IMR-90 (cell line): Measurements from ENCODE around the gene VOPP1. TPM values are rescaled to one million over a fixed set of nuclear protein-coding genes. Genes with fewer than 3 reads are reported as not detected.

Experiments
- ATAC-seq: fragments of 200-7000 bp; cut with Tn5 transposase; 2 replicates; pipeline ENCODE4 v1.9.1; 2020; ENCODE audit warnings: low read depth, mild to moderate bottlenecking, moderate library complexity
- BruUV-seq: library from RNA; stranded (reverse); fragments of 400-500 nt; replicated peaks from 2 replicates; lab custom pipeline; 2021; lab: Mats Ljungman, UMichigan
- CTCF ChIA-PET: fragments of 300-600 bp; formaldehyde crosslinking; extraction: SDS; loops from one replicate; lab custom pipeline; 2021; ENCODE audit warnings: antibody characterized with exemption; lab: Yijun Ruan, JAX
- POLR2A ChIA-PET: fragments of 300-600 bp; sonication (Branson Sonifier 250); formaldehyde crosslinking; loops from one replicate; lab custom pipeline; 2022; ENCODE audit warnings: antibody characterized with exemption; ENCODE audit not compliant: unreplicated experiment; lab: Charles Lee
- DNase-seq: peaks from one replicate; pipeline ENCODE4 v3.0.0; 2013
- H2AFZ ChIP-seq: replicated peaks from 2 replicates; pipeline ENCODE3; 2013; ENCODE audit warnings: low read length, mild to moderate bottlenecking; ENCODE audit not compliant: poor library complexity
- H2AK5ac ChIP-seq: 2 replicates; pipeline ENCODE4 v1.6.1; 2013; ENCODE audit warnings: low read depth, low read length, inconsistent platforms
- H2AK9ac ChIP-seq: replicated peaks from 2 replicates; pipeline ENCODE3; 2013; ENCODE audit warnings: mild to moderate bottlenecking, low read depth, low read length, moderate library complexity; ENCODE audit not compliant: poor library complexity
- H2BK120ac ChIP-seq: 2 replicates; pipeline ENCODE4 v1.6.1; 2013; ENCODE audit warnings: low read depth, low read length, inconsistent platforms
- H2BK15ac ChIP-seq: 3 replicates; pipeline ENCODE4 v1.6.1; 2013; ENCODE audit warnings: low read depth, low read length, inconsistent platforms
- H2BK20ac ChIP-seq: 2 replicates; pipeline ENCODE4 v1.6.1; 2013; ENCODE audit warnings: low read depth, mild to moderate bottlenecking, inconsistent platforms, low read length, moderate library complexity
- H2BK5ac ChIP-seq: 2 replicates; pipeline ENCODE4 v1.6.1; 2013; ENCODE audit warnings: mild to moderate bottlenecking, low read depth, low read length, inconsistent platforms; ENCODE audit not compliant: poor library complexity, severe bottlenecking
- H3K14ac ChIP-seq: replicated peaks from 2 replicates; pipeline ENCODE4 v1.6.1; 2013; ENCODE audit warnings: low read depth, low read length, inconsistent platforms
- H3K18ac ChIP-seq: 2 replicates; pipeline ENCODE4 v1.6.1; 2013; ENCODE audit warnings: low read depth, low read length, control low read depth
- H3K23ac ChIP-seq: 2 replicates; pipeline ENCODE4 v1.6.1; 2013; ENCODE audit warnings: low read depth, low read length, inconsistent platforms
- H3K27ac ChIP-seq: 2 replicates; pipeline ENCODE4 v1.5.1; 2013; ENCODE audit warnings: mild to moderate bottlenecking, control low read depth, low read length; ENCODE audit not compliant: insufficient read depth
- H3K27me3 ChIP-seq: 2 replicates; pipeline ENCODE4 v1.6.1; 2013; ENCODE audit warnings: low read length; ENCODE audit not compliant: control insufficient read depth, insufficient read depth
- H3K36me3 ChIP-seq: 2 replicates; pipeline ENCODE4 v1.6.1; 2013; ENCODE audit warnings: low read length, mixed read lengths; ENCODE audit not compliant: control insufficient read depth, insufficient read depth
- H3K4ac ChIP-seq: 2 replicates; pipeline ENCODE4 v1.6.1; 2013; ENCODE audit warnings: low read depth, low read length, inconsistent platforms
- H3K4me1 ChIP-seq: 2 replicates; pipeline ENCODE4 v1.6.1; 2013; ENCODE audit warnings: low read length, mixed read lengths; ENCODE audit not compliant: control insufficient read depth, insufficient read depth
- H3K4me2 ChIP-seq: 2 replicates; pipeline ENCODE4 v1.6.1; 2013; ENCODE audit warnings: low read depth, mild to moderate bottlenecking, control low read depth, low read length, moderate library complexity
- H3K4me3 ChIP-seq: 2 replicates; pipeline ENCODE4 v1.5.1; 2013; ENCODE audit warnings: low read depth, mild to moderate bottlenecking, control low read depth, low read length, moderate library complexity; ENCODE audit not compliant: insufficient read depth
- H3K56ac ChIP-seq: 2 replicates; pipeline ENCODE4 v1.6.1; 2013; ENCODE audit warnings: low read length, inconsistent platforms; ENCODE audit not compliant: insufficient read depth; ENCODE audit errors: extremely low read depth
- H3K79me1 ChIP-seq, 2 experiments: 2 replicates each; pipeline ENCODE4 v1.6.1; 2013; ENCODE audit warnings: low read length in 2 of 2, inconsistent platforms in 1 of 2, low read depth in 1 of 2
- H3K9ac ChIP-seq: 2 replicates; pipeline ENCODE4 v1.6.1; 2013; ENCODE audit warnings: low read depth, low read length, control low read depth
- H3K9me1 ChIP-seq: 2 replicates; pipeline ENCODE4 v1.6.1; 2013; ENCODE audit warnings: low read length, inconsistent platforms; ENCODE audit not compliant: insufficient read depth
- H3K9me3 ChIP-seq: 2 replicates; pipeline ENCODE4 v1.6.1; 2013; ENCODE audit warnings: low read length; ENCODE audit not compliant: control insufficient read depth, insufficient read depth
- H4K20me1 ChIP-seq: 2 replicates; pipeline ENCODE4 v1.6.1; 2013; ENCODE audit warnings: low read length, inconsistent platforms; ENCODE audit not compliant: insufficient read depth
- H4K5ac ChIP-seq: 2 replicates; pipeline ENCODE4 v1.6.1; 2013; ENCODE audit warnings: mild to moderate bottlenecking, low read depth, low read length, control low read depth
- H4K8ac ChIP-seq, 2 experiments: 2 replicates each; pipeline ENCODE4 v1.6.1; 2013; ENCODE audit warnings: low read depth in 2 of 2, low read length in 2 of 2, control low read depth in 1 of 2, inconsistent platforms in 1 of 2
- H4K91ac ChIP-seq: 2 replicates; pipeline ENCODE4 v1.6.1; 2013; ENCODE audit warnings: low read depth, low read length, inconsistent platforms; ENCODE audit not compliant: insufficient read depth
- BHLHE40 ChIP-seq: fragments of 150-350 bp; IDR thresholded peaks from 2 replicates; pipeline ENCODE4 v1.6.1; 2016; ENCODE audit warnings: mild to moderate bottlenecking, low read depth, low read length
- CEBPB ChIP-seq: IDR thresholded peaks from 2 replicates; pipeline ENCODE4 v1.6.1; 2012; ENCODE audit warnings: low read depth, low read length, improper control_type of control experiment
- CHD1 ChIP-seq: IDR thresholded peaks from 2 replicates; pipeline ENCODE4 v1.6.1; 2012; ENCODE audit warnings: low read depth, low read length, improper control_type of control experiment
- FOS ChIP-seq: fragments of 150-350 bp; IDR thresholded peaks from 2 replicates; pipeline ENCODE4 v1.6.1; 2016; ENCODE audit warnings: low read depth, low read length
- MAFK ChIP-seq: IDR thresholded peaks from 2 replicates; pipeline ENCODE4 v1.6.1; 2012; ENCODE audit warnings: low read depth, low read length, improper control_type of control experiment
- MAZ ChIP-seq: IDR thresholded peaks from 2 replicates; pipeline ENCODE4 v1.6.1; 2012; ENCODE audit warnings: low read depth, mild to moderate bottlenecking, low read length, improper control_type of control experiment, moderate library complexity, borderline replicate concordance
- MXI1 ChIP-seq: IDR thresholded peaks from 2 replicates; pipeline ENCODE4 v1.6.1; 2012; ENCODE audit warnings: low read depth, mild to moderate bottlenecking, low read length, moderate library complexity, borderline replicate concordance
- NFE2L2 ChIP-seq: fragments of 150-350 bp; IDR thresholded peaks from 2 replicates; pipeline ENCODE4 v1.6.1; 2016; ENCODE audit warnings: low read depth, mild to moderate bottlenecking, low read length
- POLR2A ChIP-seq: IDR thresholded peaks from 2 replicates; pipeline ENCODE4 v1.6.1; 2012; ENCODE audit warnings: mild to moderate bottlenecking, low read depth, low read length
- RAD21 ChIP-seq: IDR thresholded peaks from 2 replicates; pipeline ENCODE4 v1.6.1; 2012; ENCODE audit warnings: low read length, improper control_type of control experiment
- RCOR1 ChIP-seq: IDR thresholded peaks from 2 replicates; pipeline ENCODE4 v1.6.1; 2012; ENCODE audit warnings: mild to moderate bottlenecking, low read length, improper control_type of control experiment; ENCODE audit not compliant: insufficient replicate concordance
- RFX5 ChIP-seq: IDR thresholded peaks from 2 replicates; pipeline ENCODE4 v1.8.0; 2012; ENCODE audit warnings: low read depth, mild to moderate bottlenecking, low read length, moderate library complexity
- SMC3 ChIP-seq: fragments of 150-350 bp; IDR thresholded peaks from 2 replicates; pipeline ENCODE4 v1.6.1; 2016; ENCODE audit warnings: low read depth, mild to moderate bottlenecking, antibody characterized with exemption, low read length, moderate library complexity
- WGBS, 2 experiments: methylation state at CpG; one replicate each; pipeline versions ENCODE4 v1.1.5 to v1.1.7; 2013; ENCODE audit warnings: missing lambda C conversion rate in 2 of 2; ENCODE audit not compliant: insufficient read length in 1 of 2; ENCODE audit errors: extremely low coverage in 2 of 2; 5-methylcytosine and 5-hydroxymethylcytosine counted together
- dilution Hi-C: fragments of 300-500 bp; cut with HindIII; formaldehyde crosslinking; loops from one replicate; pipeline ENCODE4 v1.14.3; 2018; ENCODE audit warnings: low sequenced_read_pairs; ENCODE audit not compliant: unreplicated experiment
- in situ Hi-C: fragments of 300-500 bp; cut with MboI; formaldehyde crosslinking; loops from 3 replicates; pipeline ENCODE4 v1.14.3; 2019; ENCODE audit warnings: low sequenced_read_pairs, inconsistent platforms, mixed read lengths
- intact Hi-C: fragments of 100-400 bp; cut with micrococcal nuclease; formaldehyde crosslinking; loops from 2 replicates; pipeline ENCODE4 v1.10.0; 2022
- polyA plus RNA-seq, 3 experiments: library from polyadenylated mRNA; depleted of rRNA; stranded (reverse); fragments of >200 nt; gene quantifications; 2 replicates each; pipeline ENCODE4 v1.2.3, GENCODE V29; 2012; ENCODE audit warnings: low replicate concordance in 1 of 3
- total RNA-seq: library from RNA; depleted of rRNA; stranded (reverse); fragments of >200 nt; gene quantifications from 2 replicates; pipeline ENCODE4 v1.2.3, GENCODE V29; 2012
- TF ChIP-seq, protein P1 (sequence below): fragments of 150-350 bp; IDR thresholded peaks from 2 replicates; pipeline ENCODE4 v1.6.1; 2017; ENCODE audit warnings: mild to moderate bottlenecking, antibody characterized with exemption, low read length, low read depth
- TF ChIP-seq, protein P2 (sequence below): conservative IDR thresholded peaks from 2 replicates; pipeline ENCODE4 v1.5.1; 2012; ENCODE audit warnings: mild to moderate bottlenecking, low read depth, low read length, improper control_type of control experiment
- TF ChIP-seq, protein P3 (sequence below): fragments of 150-350 bp; IDR thresholded peaks from 2 replicates; pipeline ENCODE4 v1.6.1; 2016; ENCODE audit warnings: low read depth, mild to moderate bottlenecking, low read length, moderate library complexity, borderline replicate concordance

The VOPP1 gene
- total and polyA plus RNA-seq, 2 of the 4 experiments (the other 2 are of a cell fraction): 60.2 to 94.5 TPM

DNA sequence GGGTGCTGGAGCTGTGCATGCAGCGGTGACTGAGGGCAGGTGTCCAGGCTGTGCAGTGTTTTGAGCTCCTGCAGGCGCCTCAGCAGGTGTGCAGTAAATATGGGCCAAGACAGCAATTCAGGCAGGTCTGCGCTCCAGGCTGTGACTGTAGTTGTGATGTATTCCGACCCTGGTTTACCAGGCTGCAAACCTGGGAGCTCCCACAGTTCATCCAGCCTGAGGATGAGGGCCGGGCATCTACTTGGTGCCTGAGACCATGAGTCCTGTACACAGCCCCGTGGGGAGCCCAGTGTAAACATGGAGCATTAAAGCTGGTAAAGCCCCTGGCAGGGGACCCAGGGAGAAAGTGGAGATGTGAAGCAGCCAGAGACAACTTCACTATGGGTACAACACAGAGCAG, 82.8 kb downstream of the VOPP1 start:
- H3K14ac ChIP-seq: no peak overlapping the region
- DNase-seq (no peak), ATAC-seq (no peak)
- peaks cover 27% of the 10 kb centered on the region for H3K36me3 ChIP-seq
- no peaks in the 10 kb centered on the region for H3K9me3 ChIP-seq
- POLR2A ChIA-PET: no interaction called here
- H2AK5ac ChIP-seq: no peak overlapping the region
- no peak overlapping the region for H3K4me2 ChIP-seq
- H4K5ac ChIP-seq: no peak overlapping the region
- H3K27ac ChIP-seq: no peak overlapping the region
- no peaks in the 10 kb centered on the region for H3K27me3 ChIP-seq
- intact Hi-C loops (no loop called here), in situ Hi-C loops (no loop called here), dilution Hi-C loops (no loop called here)
- H3K9me1 ChIP-seq: peaks cover 7% of the 10 kb centered on the region; the same call in 1 of the 2 replicates
- no peak overlapping the region for H4K8ac ChIP-seq
- H2BK120ac ChIP-seq: no peak overlapping the region
- peaks cover 6% of the 10 kb centered on the region; the same call in 1 of the 2 replicates for H3K4me1 ChIP-seq
- H3K79me1 ChIP-seq: peaks cover 21 to 60% of the 10 kb centered on the region in 2 experiments; a peak in 3 of 4 replicates
- no peak overlapping the region for H3K23ac ChIP-seq
- no peak overlapping the region for H3K18ac ChIP-seq
- H2AFZ ChIP-seq: no peak overlapping the region
- H4K20me1 ChIP-seq: peaks cover 14% of the 10 kb centered on the region
- WGBS, 2 experiments: 91% methylated on average over 6 of the region's 6 CpGs; no CpG with 5 or more reads in 1 of the 2 experiments
- CTCF ChIA-PET: no interaction called here
- no peak overlapping the region for H3K56ac ChIP-seq
- H3K4ac ChIP-seq: no peak overlapping the region
- H4K91ac ChIP-seq: no peak overlapping the region
- no peak overlapping the region for H2BK15ac ChIP-seq
- BruUV-seq: no TSS peak
- H2BK5ac ChIP-seq: no peak overlapping the region
- no peak overlapping the region for H2BK20ac ChIP-seq
- H3K4me3 ChIP-seq: no peak overlapping the region
- TF ChIP-seq, protein P1, sequence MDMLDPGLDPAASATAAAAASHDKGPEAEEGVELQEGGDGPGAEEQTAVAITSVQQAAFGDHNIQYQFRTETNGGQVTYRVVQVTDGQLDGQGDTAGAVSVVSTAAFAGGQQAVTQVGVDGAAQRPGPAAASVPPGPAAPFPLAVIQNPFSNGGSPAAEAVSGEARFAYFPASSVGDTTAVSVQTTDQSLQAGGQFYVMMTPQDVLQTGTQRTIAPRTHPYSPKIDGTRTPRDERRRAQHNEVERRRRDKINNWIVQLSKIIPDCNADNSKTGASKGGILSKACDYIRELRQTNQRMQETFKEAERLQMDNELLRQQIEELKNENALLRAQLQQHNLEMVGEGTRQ: no peak
- TF ChIP-seq MAZ (no peak), MAFK (no peak), CEBPB (no peak), RCOR1 (no peak), CHD1 (no peak), SMC3 (no peak), POLR2A (no peak), BHLHE40 (no peak), FOS (no peak), RAD21 (no peak), NFE2L2 (no peak), RFX5 (no peak), MXI1 (no peak)
- TF ChIP-seq, protein P2, sequence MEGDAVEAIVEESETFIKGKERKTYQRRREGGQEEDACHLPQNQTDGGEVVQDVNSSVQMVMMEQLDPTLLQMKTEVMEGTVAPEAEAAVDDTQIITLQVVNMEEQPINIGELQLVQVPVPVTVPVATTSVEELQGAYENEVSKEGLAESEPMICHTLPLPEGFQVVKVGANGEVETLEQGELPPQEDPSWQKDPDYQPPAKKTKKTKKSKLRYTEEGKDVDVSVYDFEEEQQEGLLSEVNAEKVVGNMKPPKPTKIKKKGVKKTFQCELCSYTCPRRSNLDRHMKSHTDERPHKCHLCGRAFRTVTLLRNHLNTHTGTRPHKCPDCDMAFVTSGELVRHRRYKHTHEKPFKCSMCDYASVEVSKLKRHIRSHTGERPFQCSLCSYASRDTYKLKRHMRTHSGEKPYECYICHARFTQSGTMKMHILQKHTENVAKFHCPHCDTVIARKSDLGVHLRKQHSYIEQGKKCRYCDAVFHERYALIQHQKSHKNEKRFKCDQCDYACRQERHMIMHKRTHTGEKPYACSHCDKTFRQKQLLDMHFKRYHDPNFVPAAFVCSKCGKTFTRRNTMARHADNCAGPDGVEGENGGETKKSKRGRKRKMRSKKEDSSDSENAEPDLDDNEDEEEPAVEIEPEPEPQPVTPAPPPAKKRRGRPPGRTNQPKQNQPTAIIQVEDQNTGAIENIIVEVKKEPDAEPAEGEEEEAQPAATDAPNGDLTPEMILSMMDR: no peak
- TF ChIP-seq, protein P3, sequence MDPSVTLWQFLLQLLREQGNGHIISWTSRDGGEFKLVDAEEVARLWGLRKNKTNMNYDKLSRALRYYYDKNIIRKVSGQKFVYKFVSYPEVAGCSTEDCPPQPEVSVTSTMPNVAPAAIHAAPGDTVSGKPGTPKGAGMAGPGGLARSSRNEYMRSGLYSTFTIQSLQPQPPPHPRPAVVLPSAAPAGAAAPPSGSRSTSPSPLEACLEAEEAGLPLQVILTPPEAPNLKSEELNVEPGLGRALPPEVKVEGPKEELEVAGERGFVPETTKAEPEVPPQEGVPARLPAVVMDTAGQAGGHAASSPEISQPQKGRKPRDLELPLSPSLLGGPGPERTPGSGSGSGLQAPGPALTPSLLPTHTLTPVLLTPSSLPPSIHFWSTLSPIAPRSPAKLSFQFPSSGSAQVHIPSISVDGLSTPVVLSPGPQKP: no peak
- H2AK9ac ChIP-seq: no peak overlapping the region
- H3K9ac ChIP-seq: no peak overlapping the region
